Inflammatory macrophage treated with lipopolysaccharide for 4 hours (primary cell): ENCODE results near the gene KIF5C.
"Not testable (repeated sequence)": the region's sequence is repeated elsewhere in the genome, so short reads cannot be mapped to it uniquely, and the experiment has no call there.

Experiments used
- DNase-seq: peaks from one replicate; pipeline ENCODE4 v3.0.0-alpha.2; 2020

The KIF5C gene

GRCh38 chr2:148967578-148967977 lies 92.6 kb downstream of the KIF5C start:
- no peak for DNase-seq

DNA sequence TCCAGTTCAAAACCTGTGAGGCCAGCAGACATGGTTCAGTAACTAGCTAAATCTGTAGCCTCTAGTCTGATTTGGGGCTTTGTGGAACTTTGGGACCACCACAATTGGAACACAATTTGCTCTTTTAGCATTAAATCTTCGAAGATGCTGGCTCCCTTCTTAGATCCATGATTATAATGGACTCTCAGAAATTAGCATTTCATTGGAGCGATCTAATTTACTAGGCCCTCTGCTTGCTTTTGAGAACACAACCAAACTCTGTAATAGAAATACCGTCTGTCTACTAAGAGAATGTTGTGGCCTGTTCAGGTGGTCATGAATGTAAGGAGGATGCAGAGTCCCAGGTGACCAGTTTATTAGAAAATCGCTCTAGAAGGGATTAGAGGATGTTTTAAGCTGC lies 93.3 kb downstream of the KIF5C start:
- no peak for DNase-seq

- no peak for DNase-seq
Measured at GRCh38 chr2:148968776-148969319, 93.8 kb downstream of the KIF5C start.

DNA sequence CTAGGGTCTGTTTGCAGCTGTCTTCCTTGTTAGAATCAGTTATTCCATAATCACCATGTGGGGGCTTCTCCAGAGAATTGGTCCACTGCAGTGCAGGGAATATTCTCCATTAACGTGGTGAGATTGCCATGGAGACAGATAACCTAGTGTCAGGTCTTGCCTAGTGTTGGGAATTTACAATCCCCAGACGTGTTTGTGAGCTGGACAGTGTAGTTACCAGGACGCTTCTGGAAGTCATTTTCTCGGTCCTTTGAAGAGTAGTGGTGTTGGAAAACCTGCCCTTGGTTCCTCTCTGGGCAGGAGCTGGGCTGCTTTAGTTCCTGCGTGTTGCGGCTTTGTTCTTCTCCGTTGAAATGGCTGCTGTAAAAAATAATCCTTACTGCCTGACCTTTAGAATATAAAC lies 94.6 kb downstream of the KIF5C start:
- DNase-seq, result no peak

GRCh38 chr2:148970385-148970784 lies 95.4 kb downstream of the KIF5C start:
- no peak for DNase-seq

GRCh38 chr2:148971547-148971946 lies 96.5 kb downstream of the KIF5C start:
- DNase-seq, result peak; percentile 6

DNA sequence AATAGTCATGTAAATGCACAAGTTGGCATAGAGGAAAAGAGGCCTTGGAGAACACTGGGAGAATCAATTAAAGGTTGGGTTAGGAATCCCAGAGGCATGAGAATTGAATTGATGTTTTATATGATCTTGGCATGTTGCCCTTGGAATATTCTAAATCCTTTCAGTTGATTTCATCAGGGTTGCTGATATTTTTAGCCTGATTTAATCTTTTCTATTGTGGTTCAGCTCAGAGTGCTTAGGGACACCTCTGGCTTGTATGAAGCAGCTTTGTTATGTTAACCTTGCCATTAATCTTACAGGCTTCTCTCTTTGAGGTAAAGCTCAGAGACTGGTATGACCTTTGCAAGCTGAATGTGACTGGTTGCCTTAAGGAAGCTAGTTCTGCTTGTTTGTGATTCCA lies 99.1 kb downstream of the KIF5C start:
- no peak for DNase-seq

DNA sequence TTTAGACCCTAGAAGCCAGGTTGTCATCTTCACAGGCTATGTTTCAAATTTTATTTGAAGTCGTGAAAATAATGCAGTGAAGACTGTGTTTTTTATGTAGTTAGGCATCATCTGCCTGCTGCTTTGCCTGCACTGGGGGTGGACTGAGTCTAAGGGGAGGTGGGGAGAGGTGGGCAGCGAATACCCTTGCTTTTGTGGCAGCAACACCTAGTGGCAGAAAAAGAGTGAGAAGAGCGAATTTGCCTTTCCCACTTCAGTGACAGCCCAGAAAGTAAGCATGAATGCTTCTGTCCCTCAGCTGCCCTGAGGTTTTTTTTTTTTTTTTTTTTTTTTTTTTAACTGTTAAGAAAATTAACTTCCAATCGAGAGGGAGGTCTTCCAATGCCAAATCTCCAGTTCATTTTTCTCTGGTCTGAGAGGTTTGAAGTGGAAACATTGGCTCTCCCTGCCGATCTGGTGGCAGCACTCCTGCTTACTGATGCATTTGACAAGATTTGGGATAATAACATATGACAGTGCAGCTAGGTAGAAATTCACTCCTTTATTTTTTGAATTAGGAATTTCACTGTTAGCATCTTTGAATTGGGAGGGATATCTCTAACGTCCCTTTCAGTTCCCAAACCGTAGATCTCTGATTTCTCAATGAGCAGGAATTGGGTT lies 103.1 kb downstream of the KIF5C start:
- DNase-seq, result no peak

DNA sequence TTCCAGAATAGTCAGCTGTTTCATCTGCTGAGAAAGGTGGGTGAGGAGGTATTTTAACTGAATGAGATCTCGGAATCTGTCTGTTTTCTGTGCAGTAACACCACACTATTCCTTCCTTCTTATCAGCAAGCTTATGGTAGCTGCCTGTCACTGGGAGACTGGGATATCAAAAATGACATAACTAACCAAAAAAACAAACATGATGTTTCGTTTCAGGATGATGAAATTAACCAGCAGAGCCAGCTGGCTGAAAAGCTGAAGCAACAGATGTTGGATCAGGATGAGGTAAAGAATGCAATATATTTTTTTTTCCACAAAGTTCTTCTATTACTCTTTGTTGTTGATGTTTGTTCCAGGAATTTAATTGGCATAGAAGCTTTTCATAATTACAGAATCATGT lies 103.7 kb downstream of the KIF5C start:
- DNase-seq, result peak; percentile 24

DNA sequence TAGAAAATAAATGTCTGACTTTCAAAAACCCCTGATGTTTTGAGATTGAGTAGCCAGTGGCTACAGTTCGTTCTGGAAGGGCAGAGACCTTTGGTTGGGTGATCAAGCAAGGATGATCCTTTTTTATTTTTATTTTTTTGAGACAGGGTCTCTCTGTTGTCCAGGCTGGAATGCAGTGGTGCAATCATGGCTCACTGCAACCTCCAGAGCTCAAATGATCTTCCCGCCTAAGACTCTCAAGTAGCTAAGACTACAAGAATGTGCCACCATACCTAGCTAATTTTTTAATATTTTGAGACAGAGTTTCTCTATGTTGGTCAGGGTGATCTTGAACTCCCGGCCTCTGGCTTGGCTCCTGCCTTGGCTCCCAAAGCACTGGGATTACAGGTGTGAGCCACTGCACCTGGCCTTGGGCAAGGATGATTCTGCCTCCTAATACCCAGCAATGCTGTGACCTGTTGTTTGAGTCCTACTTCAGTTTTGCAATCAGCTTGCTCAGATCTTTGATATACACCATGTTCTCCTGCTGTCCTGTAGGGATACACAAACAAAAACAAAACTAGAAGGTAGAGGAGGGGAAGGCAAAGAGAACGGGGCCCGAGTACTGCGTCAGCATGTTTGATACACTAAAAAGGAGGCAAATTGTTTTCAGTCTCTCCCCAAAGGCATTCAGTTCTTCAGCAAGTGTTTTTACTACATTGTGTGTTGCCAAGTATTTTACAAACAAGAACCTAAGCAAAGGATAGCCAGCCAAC lies 104.3 kb downstream of the KIF5C start:
- no peak for DNase-seq

DNA sequence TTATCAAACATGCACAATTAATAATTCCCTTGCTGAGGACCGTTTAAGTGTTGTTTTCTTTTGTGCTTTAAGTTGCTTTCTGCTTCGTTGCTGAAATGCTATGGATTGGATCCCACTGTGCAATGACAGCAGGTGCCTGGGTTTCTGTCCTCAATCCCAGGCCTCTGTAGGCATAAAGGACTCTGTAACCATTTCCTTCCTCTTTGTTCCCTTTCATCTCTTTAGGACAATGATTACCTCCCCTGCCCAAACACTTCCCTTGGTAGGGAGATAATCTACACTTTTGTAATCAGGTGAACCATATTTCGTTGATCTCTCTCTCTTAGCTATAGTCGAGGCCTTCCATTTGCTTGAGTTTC lies 104.9 kb downstream of the KIF5C start:
- no peak for DNase-seq

GRCh38 chr2:148980496-148980895 lies 105.5 kb downstream of the KIF5C start:
- not testable (repeated sequence) for DNase-seq

- no peak for DNase-seq
Measured at GRCh38 chr2:148981324-148981723, 106.3 kb downstream of the KIF5C start.

DNA sequence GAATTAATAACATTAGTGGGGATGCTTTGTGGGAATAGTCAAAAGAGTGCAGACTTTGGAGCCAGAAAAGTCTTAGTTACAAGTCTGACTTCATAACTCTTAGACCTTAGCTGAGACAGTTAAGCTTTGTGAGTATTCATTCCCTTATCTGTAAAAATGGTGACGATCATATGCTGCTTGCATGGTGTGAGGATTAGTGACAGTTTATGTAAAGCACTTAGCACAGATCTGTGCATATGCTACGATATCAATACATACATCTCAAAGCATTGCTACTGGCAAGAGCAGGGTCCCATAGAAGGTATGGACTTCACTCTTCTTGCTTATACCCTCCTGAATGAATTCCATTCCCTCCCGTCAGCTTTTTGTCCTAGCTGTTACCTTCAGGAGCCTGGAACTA lies 106.8 kb downstream of the KIF5C start:
- no peak for DNase-seq

DNA sequence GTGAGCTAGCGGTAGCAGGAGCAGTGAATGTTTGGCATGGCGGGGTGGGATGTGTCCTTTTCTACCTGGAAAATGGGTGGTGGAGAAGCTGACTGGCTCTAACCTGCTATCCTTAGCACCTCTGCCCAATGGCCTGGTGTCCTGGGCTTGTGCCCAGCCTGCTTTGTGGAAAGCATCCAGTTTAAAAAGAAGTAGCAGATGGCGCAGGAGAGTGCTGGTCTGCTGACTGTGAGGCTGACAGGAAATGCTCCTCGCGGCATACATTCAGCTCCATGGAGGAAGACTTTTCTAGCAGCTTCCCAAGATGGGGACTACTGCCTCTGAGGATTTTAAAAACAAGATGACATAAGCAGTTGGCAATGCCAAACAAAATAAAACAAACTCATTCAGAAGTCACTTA lies 107.3 kb downstream of the KIF5C start:
- no peak for DNase-seq

DNA sequence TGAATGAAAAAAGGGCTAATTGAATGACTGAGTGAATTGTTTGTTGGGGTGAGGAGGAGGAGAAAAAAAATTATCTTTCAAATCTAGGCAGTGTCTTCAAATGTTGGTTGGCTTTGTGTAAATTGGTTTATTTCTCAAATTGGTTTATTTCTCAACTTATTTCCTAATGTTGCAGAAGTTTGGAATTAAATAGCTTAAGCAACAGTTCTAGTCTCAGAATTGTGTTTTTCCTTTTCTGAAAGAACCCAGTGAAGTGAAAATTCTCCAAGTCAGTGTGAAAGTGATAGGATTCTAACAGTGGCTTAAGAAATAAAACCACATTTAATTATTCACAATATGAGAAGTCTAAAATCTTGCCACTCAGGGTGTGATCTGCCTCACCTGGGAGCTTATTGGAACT lies 108.9 kb downstream of the KIF5C start:
- DNase-seq, result peak; percentile 61

DNA sequence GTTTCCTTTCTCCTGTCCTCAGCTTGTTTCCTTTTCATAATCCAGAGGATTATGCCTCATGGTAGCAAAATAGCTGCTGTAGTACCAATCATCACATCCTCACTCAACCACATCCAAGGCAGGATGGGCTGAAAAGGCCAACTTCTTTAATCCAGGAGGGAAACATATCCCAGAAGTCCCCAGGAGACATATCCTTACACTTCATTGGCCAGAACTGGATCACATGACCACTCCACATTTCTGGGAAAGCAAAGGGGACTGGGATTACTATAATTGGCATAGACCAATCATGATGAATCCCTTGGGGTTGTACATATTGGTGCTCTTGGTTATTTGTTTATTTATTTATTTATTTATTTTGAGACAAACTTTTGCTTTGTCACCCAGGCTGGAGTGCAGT lies 109.4 kb downstream of the KIF5C start:
- DNase-seq, result no peak

- no peak for DNase-seq
Measured at GRCh38 chr2:148987286-148987685, 112.3 kb downstream of the KIF5C start.

DNA sequence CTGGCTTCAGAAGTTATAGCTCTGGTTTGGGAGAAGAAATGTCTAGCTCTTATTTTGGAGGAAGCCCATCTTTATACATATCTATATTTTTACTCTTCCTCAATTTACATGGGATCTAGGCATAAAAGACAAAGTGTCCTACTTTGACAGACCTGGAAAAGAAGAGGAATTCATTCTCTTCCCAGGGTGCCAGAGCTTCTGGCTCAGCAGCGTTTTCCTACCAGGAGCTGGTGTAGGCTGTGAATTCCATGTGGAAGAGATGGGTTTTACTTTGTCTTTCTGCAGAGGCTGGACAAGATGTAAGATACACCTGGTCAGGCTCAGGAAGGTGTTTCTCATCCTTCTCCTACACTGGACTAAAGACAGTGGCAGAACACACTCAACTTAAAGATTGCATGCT lies 113.3 kb downstream of the KIF5C start:
- no peak for DNase-seq

- peak; percentile 72 for DNase-seq
Measured at GRCh38 chr2:148989882-148990493, 115.0 kb downstream of the KIF5C start.

- no peak for DNase-seq
Measured at GRCh38 chr2:148990968-148991367, 115.9 kb downstream of the KIF5C start.

DNA sequence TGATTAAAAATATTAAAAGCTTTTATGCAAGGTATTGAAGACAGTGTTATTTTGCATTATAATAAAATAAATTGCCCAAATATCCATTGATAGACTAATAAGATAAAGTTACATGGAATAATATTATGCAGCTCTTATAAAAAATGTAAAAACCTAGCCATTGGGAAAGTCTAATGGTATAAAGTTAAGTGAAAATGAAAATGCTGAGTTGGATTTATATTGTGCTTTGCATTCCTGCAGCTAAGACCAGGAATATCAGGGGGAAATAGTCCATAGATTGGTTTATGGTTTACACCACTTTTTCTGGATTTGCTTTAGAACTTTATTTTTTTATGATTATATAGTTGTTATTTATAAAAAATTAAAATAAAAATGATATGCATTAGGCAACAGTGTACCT lies 117.4 kb downstream of the KIF5C start:
- no peak for DNase-seq

DNA sequence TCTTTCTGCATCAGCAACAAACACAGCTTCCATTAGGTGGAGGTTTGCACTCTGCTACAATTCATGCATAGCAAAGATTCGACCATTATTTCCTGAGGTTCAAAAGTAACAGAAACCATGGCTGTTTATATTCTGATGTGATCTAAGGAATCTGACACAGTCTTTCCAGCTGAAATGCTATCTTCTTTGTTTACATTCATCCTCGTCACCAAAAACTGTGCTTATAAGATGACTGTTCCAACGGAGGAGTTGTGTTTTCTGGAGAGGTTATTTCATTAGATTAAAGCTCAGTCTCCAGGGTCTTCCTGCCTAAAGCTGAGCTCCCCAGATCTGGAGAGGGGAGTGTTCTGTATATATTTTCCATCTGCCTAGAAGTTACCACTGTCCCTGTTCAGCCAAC lies 118.3 kb downstream of the KIF5C start:
- no peak for DNase-seq

- no peak for DNase-seq
Measured at GRCh38 chr2:148994341-148994740, 119.3 kb downstream of the KIF5C start.
